GM12892 (cell line): Measurements from ENCODE around the gene MYO3B.

Experiments used
- POLR2A ChIP-seq: IDR thresholded peaks from 2 replicates; pipeline ENCODE4 v1.6.1; 2011; ENCODE audit warnings: low read depth, low read length, control low read depth
- POLR2AphosphoS5 ChIP-seq: IDR thresholded peaks from 2 replicates; pipeline ENCODE4 v1.6.1; 2011; ENCODE audit warnings: low read depth, low read length, control low read depth

GRCh38 chr2:170189757-170190156 is 11.8 kb downstream of the MYO3B start:
- TF ChIP-seq POLR2AphosphoS5 (no peak), POLR2A (no peak)
